HG03159 (cell line): ENCODE results near the gene JAK3.

Experiments
- ATAC-seq: cut with Tn5 transposase; IDR thresholded peaks from one replicate; pipeline ENCODE4 v1.9.1; 2021; ENCODE audit warnings: mild to moderate bottlenecking, moderate library complexity; ENCODE audit not compliant: unreplicated experiment

Gene JAK3

DNA sequence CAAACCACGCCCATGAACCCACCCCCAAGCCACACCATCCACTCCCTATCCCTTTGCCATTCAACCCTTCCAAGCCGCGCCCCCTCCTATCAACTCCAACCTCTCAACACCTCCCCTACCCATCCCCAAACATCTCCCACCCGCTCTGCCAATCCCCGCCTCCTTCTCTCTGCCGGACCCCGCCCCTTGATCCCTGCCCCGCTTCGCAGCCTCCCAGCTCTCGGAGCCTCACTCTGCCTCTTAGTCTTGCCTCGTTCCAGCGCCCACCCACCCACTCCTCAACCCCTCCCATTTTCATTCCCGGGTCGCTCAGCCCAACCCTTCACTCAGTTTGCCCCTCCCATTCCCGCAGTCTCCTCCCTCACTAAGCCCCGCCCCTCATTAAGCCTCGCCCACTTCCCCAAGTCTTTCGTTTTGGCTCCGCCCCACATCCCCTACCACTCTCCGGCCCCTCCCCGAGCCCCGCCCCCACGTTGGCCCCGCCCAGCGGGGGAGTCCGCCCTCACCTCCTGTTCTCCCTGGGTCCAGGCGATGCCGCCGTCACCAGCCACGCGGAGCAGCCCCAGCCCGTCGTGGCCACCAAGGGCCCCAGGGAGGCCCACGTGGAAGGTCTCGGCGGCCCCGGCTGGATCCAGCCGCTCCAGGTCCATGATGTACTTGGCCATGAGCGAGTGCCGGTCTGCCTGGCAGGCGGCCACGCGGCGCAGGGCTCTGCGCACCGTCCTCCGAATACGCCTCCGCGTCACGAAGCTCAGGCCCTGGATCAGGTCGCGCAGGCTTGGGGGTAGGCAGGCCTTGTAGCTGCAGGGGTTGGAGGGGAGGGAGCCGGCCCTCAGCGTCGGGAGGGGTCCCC, 5.7 kb downstream of the JAK3 start:
- ATAC-seq, result no peak

DNA sequence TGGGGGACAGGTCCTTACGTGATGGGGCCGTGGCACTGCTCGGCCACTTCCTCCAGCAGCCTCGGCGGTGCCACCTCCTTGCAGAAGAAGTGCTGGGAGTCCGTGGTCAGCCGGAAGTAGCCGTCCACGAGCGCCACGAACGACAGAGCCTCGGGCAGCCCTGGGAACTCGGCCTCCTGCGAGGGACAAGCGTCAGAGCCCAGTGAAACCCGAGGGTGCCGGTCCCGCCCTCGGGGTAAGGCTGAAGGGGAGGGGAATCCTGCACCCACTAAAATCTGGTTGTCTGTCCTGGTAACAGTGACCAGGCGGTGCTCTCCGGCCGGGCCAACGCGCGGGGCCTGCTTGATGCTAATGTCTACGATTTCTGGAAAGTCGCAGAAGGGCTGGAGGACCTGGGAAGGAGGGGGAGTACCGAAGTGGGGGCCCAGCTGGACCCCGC, 6.4 kb downstream of the JAK3 start:
- ATAC-seq, result no peak

DNA sequence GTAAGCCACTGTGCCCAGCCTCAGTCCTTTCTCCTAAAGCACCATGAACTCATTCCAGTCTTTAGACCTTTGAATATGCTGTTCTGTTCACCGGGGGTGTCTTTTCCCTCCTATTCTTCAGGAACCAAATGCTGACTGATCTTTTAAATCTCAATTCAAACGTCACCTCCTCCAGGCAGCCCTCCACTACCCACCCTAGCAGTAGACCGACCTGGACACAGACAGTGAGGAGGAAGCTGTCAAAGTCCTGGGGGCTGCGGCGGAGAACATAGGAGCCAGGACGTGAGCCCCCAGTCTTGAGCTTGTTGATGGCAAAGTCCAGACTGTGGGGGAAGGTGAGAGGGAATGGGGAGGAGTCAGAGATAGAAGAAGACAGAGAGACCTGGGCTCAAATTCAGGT, 7.8 kb downstream of the JAK3 start:
- no peak for ATAC-seq

DNA sequence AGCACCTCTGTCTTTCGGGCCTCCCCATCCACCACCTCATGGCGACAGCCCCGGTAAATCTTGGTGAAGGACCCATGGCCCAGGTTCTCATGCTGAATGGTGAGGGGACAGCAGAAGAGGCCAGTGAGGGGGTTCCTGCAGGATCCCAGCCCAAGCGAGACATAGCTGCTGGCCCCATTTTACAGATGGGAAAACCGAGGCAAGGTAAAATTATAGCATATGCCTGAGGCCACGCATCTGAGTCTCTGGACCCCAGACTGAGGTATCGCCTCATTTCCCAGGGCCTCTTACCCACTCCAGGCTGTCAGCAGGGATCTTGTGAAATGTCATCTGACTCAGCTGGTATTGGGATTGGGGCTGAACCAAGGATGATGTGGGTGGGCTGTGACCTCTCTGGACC, 9.8 kb downstream of the JAK3 start:
- ATAC-seq, result no peak

DNA sequence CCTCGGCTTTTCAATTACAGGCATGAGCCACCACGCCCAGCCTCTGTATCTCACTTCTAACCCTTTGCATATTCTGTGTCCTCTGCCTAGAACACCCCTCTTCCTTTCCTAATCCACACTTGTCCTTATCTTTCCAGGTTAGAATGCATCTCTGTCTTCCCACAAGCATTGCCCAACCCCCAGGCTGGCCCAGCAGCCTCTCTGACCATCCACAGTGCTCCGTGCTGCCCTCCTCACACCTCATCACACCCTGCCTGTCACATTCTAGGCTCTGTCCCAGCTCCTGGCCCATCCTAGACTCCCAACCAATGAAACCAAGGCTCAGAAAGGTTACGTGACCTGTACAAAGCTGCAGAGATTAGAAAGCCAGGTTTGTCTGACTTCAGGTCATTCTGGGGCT, 11.3 kb downstream of the JAK3 start:
- ATAC-seq, result no peak

DNA sequence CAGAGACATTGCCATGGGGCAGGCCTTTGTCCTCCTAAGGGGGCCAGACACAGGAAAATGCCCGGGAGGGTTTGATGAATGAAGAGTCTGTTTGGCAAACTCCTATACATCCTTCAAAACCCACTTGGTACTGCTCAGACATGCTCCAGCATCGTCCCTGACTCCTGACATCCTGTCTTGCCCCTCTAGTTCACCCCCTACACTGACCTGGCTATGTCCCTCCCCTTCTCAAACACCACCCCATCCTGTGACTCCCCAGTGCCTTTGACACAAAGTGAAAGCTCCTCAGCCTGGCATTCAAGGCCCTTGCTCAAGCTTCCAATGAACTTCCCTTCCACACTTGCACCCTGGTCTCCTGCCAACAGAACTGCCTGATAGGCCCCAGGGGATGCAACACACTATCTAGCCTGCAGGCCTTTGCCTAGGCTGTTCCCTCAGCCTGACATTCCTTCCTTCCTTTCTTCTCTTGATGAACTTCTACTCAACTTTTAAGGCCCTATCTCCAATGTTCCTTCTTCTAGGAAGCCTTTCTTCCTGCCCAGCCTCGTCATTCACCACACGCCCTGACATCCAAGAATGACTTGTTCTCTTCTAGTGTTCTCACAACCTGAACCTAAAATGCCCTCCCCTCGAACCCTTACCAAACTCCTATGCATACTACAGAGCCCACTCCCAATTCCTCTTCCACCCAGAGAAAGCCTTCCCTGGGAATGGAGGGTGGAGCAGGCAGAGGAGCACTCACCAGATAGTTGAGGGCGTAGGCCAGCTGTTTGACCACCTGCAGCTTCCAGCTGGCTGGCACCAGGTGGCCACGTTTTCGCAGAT, 12.4 kb downstream of the JAK3 start:
- ATAC-seq, result no peak

DNA sequence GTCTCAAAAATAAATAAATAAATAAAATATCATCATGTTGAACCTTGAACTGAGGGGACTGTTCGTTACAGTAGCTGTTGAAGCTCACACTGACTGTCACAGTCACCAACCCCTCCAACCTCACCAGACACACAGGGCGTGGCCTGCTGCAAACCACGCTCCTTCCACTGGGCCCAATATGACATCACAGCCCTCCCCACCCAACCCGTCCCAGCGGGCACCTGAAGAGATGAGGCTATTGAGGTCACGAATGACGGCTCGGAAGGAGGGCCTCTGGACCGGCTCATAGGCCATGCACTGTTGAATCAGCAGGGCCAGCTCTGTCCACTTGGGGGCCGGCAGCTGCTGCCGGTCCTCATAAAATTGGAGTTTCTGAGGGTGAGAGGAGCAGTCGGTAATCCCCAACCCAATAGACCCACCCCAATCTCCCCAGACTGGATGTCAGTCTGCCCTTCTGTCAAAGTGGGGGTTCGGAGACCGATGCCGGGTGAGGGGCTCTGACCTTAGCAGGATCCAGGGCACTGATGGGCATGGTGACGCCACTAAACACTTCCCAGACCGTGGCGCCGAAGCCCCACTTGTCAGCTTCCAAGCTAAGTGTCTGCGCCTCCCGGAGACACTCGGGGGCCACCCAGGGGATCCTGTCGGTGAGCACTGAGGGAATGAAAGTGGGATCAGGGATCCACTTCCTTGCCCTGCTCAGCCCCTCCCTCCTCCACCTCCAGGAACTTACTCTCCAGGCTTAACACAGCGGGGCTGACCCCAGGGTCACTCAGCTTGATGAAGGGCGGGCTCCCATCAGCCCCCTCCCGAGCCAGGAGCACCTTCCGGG, 13.2 kb downstream of the JAK3 start:
- no peak for ATAC-seq

DNA sequence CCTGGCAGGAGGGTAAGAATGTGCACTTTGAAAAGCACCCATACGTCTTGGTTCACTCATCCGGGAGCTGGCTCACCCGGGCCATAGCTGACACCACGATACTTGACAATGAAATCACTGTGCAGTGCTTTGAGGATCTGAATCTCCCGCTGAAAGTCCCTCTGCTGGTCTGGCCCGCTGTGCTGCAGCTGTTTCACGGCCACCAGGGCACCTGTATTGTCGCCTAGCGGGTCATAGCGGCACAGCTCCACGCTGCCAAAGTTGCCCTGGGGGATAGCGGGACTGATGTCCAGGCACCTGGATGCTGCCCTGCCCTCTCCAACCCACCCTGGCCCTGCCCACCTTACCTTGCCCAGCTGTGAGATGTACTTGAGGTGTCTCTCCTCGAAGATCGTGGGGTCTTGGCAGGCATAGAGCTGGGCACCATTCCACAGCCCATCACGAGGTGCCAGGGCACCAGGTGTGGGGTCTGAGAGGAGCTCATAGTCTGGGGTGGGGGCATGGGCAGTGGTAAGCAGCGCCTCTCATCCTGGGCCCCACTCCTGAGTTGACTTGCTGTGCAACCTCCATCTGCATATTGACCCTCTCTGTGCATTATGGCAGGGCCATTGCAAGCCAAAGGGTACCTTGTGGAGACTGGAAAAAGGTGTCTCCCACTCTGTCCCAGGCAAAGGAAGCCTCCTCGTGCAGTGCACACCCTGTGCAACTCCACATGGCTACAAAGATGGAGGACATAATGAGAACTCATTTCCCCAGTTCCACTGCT, 15.2 kb downstream of the JAK3 start:
- ATAC-seq, result no peak

DNA sequence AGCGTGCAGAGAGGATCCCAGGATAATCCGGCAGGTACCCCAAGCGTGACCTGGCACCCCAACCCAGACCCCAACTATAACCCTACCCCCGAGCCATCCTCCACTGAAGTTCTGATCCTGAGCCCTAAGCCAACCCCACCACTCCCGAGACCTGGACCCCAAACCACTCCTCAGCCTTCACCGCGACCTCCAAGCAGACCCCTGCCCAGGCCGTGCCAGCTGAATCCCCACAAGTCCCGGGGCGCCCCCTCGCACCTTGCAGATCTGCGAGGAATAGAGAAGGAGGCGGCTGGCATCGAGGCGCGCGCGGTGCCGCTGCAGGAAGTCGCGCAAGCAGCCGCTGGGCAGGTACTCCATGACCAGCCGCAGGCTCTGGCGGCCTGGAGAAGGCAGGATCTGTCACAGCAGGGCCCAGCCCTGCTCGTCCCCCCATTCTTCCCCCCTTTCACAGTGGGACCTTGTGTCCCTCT, 16.3 kb downstream of the JAK3 start:
- ATAC-seq, result no peak

DNA sequence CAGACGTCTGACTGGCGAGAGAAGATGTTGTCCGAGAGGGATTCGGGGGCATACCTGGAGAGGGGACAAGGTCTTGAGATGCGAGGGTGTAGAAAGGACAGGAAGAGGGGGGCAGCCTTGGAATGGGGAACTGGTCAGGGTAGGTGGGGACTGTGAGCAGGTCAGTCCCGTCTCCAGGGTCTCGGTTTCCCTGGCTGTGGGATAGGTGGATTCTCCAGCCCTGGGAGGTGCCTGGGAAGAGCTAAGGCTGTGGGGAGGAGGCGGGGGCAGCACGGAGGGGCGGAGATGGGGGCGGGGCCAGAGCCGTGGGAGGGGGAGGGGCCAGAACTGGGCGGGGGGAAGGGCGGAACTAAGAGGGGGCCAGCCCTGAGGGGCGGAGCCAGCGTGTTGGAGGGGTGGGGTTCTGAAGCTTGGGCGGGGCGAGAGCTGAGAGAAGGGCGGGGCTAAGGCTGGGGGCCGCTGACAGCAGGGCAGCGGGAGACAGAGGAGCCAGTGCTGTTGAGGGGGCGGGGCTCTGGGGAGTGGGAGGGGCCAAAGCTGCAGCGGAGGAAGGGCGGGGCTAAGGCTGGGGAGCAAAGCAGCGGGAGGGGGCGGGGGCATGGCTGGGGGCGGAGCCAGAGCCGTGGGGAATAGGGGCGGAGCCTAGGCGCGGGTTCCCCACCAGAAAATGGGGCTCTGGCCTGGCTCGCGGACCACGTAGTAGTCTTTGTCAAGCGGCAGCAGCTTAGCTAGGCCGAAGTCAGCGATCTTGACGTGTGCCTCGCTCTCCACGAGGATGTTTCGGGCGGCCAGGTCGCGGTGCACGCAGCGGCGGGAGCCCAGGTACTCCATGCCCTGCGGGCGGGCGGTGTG, 17.0 kb downstream of the JAK3 start:
- ATAC-seq, result no peak

DNA sequence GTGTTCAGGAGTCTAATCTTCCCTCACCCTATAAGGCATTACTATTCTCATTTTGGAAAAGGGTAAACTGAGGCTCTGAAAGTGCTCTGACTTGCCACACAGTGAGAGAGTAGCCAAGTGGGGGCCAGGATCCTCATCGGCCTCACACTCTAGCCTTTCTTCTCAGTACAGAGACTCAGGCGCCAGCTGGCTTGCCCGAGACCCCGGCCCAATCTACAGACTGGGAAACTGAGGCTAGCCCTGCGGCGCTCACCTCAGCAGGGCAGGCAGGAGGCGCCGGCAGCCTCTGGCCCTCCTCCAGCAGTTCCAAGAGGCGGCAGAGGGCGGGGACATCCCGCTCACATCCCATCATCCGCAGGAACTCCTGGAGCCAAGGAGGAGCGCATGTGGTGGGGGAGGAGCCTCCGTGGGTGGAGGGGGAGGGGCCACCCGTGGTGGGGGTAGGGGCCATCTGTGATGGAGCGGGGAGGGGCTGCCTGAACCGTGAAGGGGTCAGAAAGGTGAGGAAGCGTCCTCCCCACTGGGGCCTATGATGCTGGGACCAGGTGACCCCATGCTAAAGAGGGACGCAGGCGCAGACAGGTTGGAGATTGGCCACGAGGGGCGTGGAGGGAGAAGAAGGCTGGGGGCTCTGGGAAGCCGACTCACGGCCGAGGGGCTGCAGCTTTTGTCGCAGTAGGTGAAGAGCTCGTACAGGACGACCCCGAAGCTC, 17.8 kb downstream of the JAK3 start:
- ATAC-seq, result no peak

DNA sequence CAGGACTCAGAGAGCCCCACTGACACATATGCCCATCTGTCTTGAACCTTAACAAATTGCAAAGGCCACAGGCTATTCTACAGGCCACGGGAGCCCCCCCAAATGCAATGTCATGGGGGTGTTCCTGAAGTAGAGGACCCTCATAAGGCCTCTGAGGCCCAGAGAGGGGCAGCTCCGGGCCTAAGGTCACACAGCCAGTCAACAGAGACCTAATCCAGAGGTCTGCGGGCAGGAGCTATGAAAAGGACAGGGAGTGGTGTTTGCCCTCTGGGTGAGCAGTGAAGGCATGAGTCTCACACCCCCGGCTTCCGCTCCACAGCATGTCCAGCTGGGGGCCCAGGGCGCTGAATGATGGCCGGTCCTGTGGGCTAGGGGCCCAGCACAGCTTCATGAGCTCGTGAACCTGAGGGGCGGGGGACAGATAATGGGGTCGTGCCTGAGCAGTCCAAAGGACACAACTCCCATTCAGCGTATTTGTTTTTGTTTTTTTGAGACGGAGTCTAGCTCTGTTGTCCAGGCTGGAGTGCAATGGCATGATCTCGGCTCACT, 21.2 kb downstream of the JAK3 start:
- ATAC-seq, result no peak

DNA sequence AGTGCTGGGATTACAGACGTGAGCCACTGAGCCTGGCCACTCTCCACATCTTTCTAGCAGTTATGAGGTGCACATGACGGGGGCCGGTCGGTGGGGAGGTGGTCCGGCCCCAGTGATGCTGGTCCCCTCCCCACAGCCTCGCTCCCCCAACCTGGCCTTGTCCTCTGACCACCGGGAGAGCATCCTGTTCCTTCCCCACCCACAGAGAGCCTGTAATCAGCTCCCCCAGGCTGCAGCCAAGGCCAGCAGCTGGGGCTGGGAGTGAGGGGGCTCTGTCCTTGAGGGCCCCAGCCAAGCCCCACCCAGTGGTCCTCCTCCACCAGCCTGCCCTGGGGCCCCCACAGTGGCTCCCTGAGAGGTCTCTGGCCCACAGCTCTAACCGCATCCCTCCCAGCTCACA, 23.4 kb downstream of the JAK3 start:
- ATAC-seq, result no peak

DNA sequence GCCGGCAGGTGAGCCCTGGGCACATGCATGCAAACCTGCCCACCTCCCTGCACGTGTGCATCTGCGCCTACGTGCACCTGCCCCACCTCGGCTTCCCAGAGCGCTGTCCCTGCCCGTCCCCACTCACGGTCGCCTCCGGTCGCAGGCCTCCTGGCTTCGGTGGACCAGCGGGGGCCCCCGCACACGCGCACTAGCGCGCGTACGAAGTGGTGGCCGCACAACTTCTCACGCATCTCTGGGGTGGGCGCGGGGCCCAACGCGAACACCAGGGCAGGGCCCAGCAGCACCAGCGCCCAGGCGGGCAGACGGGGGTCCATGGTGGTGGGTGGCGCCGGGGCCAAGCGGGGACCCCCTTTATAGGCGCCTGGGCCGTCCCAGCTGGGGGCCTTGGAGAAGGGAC, 26.6 kb downstream of the JAK3 start, which contains the start of gene INSL3:
Gene INSL3 (minus strand): TSS at position 330 of the 400 bp plus-strand sequence. CDS start 13 bp downstream, at position 317.
- no peak for ATAC-seq

DNA sequence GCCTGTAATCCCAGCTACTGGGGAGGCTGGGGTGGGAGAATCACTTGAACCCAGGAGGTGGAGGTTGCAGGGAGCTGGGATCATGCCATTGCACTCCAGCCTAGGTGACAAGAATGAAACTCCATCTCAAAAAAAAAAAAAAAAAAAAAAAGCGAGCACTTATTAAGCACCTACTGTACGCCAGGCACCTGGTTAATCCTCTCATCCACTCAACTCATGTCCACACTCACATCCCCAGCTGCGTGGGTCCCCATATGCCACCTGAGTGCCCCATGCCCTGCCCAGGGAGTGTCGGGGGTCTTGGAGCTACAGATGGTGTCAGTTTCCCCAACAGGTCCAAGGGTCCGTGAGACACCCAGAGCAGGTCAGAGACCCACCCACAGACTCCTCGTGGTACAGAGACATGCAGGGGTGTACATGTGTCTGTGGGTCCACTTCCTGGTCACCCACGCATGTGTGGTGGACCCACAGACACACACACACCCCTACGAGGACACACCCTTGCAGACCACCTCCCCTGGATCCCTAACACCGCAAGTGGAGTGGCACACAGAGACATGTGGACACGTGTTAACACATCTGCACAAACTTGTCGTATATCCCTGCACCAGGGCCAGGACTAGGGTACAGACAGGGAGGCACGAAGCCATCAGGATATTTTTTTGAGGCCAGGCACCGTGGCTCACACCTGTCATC, 30.0 kb downstream of the JAK3 start:
- no peak for ATAC-seq

DNA sequence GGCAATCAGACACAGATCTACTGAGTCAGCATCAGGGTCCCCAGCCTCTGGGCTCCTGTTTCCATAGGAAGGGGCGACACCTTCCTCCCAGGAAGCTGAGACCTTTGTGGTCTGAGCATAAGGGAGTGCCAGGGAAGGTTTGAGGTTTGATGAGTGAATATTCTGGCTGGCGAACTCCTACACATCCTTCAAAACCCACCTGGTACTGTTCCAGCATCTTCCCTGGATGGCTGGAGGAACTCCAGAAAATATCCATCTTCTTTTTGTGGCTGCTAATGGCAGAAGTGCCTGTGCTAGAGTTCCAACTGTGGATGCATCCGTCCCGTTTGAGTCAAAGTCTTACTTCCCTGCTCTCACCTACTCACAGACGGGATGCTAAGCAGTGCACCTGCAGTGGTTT, 35.7 kb downstream of the JAK3 start:
- no peak for ATAC-seq

DNA sequence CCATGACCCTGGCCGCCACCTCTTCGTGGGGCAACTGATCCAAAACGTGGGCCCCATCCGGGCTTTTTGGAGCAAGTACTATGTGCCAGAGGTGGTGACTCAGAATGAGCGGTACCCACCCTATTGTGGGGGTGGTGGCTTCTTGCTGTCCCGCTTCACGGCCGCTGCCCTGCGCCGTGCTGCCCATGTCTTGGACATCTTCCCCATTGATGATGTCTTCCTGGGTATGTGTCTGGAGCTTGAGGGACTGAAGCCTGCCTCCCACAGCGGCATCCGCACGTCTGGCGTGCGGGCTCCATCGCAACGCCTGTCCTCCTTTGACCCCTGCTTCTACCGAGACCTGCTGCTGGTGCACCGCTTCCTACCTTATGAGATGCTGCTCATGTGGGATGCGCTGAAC, 36.1 kb downstream of the JAK3 start:
- ATAC-seq, result no peak

DNA sequence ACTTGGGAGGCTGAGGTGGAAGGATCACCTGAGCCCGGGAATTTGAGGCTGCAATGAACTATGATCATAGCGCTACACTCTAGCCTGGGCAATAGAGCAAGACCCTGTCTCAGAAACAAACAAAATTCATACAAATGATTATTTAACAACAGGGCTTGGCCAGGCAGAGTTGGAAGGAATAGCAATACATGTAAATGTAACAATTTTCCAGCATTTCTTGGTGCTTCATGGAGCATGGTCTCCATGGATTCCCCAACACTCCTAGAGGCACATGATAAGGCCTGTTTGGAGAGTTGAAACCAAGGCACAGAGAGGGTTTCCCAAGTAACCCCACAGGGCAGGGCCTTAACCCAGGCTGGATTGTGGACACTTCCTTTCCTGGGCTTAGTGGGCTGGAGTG, 36.7 kb downstream of the JAK3 start:
- no peak for ATAC-seq
